DMS114 treated with DMSO at 0.1 percent for 48 hours (cell line): ENCODE measurements around the gene MIDN.

ENCODE experiments used
- DNase-seq: peaks from one replicate; lab custom pipeline; 2025; ENCODE audit not compliant: unreplicated experiment; lab: John Stamatoyannopoulos, UW

MIDN gene

GRCh38 chr19:1280636-1281568 is 32.5 kb downstream of the MIDN start:
- no peak for DNase-seq

DNA sequence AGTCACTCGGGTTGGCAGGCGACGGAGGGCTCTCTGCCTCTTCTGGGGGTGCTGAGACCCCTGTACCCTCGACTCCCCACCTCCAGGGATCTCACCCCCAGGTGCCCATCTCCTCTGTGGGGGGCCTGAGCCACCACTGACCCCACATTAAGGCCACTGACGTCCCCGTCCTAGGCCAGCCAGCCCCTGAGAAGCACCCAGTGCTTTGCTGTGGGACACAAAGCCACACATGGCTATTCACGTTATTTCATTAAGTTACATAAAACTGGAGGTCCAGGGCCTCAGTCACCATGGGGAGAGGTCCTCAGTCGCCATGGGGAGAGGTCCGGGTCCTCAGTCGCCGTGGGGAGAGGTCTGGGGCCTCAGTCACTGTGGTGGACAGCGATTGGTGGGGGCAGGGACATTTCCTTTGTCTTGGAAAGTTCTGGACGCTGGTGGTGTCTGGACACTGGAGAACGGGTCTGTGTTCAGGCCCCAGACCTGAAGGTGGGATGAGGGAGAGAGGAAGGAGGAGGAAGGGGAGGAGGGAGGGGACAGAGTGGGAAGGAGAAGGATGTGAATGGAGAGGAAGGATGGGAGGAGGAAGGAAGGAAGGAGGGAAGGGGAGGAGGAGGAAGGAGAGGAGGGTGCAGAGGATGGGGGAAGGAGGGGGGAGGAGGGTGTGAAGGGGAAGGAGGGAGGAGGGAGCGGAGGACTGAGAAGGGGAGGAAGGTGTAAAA is 33.3 kb downstream of the MIDN start:
- DNase-seq = no peak

GRCh38 chr19:1282588-1283206 is 34.3 kb downstream of the MIDN start:
- no peak for DNase-seq

DNA sequence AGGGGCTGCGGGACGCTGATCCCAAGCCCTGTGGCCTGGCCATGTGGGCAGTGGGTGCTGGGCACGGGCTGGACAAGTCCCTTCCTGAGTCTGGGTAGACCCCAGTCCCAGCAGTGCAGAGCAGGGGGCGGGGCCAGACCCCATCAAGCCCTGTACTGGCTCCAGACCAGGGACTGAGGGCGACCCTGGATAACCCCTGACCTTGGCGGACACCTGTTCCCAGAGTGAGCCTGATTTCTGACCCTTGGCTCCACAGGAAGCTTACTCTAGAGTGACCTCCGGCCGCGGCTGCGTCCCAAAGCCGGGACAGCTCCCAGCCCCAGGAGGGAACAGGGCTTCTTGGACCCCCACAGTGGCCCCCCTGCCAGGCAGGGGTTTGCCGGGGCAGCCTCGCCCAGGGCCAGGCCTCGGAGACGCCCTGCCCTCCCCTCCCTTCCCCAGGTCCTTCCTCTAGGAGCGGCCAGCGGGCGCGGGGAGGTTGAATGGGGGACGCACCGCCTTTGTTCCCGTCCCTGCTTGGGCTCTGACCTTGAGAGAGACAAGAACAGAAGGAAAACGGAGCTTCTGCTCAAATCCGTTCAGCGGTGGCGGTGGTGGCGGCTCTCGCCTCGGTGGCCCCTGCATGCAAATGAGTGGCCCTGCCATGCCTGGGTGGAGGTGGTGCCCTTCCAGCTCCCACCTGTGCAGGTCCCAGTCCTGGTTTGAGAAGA is 35.0 kb downstream of the MIDN start:
- no peak for DNase-seq

DNA sequence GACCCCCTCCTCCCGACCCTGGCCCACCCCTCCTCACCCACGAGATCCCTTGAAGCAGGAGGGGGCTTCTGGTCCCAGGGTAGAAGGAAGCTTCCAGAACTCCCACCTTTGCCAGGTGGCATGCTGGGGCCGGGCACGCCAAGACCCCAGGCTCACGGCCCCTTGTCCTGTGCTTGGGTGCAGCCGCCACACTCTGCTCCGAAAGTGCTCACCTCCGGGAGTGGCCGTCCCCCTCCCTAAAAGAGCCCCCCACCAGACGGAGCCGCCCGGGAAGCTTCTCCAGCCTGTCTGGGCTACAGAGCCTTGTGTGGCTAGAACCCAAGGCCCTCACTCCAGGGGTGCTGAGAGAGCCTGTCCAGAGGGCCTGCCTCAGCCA is 35.5 kb downstream of the MIDN start:
- DNase-seq = no peak

DNA sequence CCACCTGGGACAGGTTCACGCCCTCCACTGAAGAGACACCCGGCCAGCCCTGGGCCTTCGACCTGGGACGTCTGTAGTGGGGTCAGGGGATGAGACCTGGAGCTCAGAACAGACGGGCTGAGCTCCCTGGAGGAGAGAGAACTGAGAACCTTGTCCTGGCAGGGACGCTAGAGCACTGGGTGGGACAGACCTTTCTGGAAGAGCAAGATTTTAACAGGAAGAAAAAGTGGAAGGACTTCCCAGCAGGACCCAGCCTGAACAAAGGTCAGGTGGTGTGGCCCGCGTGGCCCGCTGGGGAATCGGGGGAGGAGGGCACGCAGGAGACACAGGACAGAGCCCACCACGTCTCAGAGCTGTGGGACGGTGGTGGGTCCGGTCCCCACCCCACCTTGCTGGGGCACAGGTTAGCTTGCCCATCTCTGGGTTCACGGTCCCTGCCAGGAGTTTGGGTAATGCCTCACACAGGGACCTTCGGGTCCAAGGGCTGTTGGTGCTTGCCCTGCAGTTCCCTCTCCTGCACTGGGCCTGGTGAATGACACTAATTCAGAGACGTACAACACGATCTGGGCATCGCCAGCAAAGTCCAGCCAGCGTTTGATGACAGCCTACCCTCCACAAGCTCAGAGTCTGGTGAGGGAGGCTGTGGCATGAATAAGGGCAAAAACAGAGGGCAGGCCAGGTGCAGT is 36.1 kb downstream of the MIDN start:
- DNase-seq = no peak

GRCh38 chr19:1284979-1285736 is 36.8 kb downstream of the MIDN start:
- no peak for DNase-seq

DNA sequence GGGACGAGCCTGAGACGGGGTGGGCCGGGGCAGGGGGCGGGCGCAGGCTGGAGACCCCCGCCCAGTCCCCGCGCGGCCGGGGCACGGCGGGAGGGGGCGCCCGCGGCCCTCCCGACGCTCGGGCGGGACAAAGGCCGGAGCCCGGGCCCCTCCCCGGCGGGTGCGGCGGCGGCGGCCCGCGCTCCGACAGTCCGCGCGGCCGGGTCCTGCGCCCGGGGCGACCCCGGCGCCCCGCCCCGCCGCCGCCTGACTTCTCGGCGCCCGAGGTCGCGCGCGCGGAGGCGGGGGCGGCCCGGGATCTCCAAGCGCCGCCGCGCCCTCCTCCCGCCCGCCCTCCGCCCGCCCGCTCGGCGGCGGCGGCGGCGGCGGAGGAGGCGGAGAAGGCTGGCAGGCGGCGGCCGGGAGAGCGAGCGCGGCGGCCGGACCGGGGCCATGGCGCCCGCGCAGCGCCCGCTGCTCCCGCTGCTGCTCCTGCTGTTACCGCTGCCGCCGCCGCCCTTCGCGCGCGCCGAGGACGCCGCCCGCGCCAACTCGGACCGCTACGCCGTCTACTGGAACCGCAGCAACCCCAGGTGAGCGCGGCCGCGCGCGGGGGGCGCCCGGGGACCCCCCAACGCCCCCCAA is 37.5 kb downstream of the MIDN start, which contains the start of gene EFNA2:
EFNA2 (plus strand) TSS at position 137 of the 624 bp plus-strand sequence; CDS start at position 433, 296 bp downstream.
- DNase-seq = no peak

- no peak for DNase-seq
Measured at GRCh38 chr19:1286487-1287353, 38.3 kb downstream of the MIDN start.

GRCh38 chr19:1287354-1288225 is 39.2 kb downstream of the MIDN start:
- no peak for DNase-seq

GRCh38 chr19:1288226-1288612 is 39.8 kb downstream of the MIDN start:
- no peak for DNase-seq

GRCh38 chr19:1288833-1289685 is 40.7 kb downstream of the MIDN start:
- no peak for DNase-seq

- DNase-seq = no peak
Measured at GRCh38 chr19:1289686-1290025, 41.3 kb downstream of the MIDN start.

DNA sequence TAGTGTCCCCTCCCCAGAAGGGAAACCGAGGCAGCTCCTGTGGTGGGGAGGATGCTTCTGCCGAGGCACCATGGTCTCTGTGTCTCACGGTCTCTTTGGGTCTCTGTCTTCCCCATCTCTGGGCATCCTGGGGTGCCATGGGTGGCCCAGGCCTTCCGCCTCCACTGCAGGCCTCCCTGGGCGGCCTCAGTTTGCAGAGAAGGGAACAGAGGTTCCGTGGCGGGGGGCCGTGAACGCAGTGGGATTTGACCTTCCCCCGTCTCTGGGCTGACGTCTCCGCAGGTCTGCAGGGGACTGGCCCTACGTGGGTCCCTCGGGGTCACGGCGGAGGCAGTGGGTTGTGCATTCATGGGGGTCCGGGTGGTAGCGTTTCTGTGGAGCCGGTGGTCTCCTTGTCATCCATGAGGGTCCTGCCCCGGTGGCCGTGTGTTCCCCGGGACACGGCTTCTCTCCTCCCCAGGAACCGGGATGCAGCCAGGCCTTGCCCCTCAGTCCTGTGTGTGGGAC is 41.9 kb downstream of the MIDN start:
- DNase-seq = no peak

- no peak for DNase-seq
Measured at GRCh38 chr19:1290703-1291651, 42.6 kb downstream of the MIDN start.
